Erythroblast (primary cell): ENCODE measurements around the gene PLCXD3.

Experiments
- GATA1 ChIP-seq: IDR thresholded peaks from 2 replicates; pipeline ENCODE4 v1.6.1; 2011; ENCODE audit warnings: low read depth, mild to moderate bottlenecking, control low read depth, low read length, moderate library complexity
- POLR2A ChIP-seq: IDR thresholded peaks from 2 replicates; pipeline ENCODE4 v1.6.1; 2011; ENCODE audit warnings: mild to moderate bottlenecking, low read length

DNA sequence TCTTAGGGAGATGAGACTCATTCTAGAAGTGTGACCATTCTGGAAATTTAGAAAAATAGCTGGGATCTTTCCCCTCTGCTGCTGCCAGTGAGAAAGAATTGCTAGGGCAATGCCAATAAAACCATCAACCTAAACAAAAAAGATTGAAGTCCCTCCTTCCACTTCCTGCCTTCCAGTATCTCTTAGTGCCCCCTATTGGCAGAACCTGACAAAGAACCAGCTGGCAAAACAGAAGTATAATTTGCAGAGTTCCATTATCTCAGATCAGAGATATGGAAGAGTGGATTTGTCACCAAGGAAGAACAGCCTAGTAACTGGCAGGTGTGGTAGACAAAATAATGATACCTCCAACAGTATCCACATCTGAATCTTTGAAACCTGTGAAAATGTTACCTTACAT is 13.8 kb upstream of the PLCXD3 start:
- no peak for TF ChIP-seq POLR2A
- no peak for TF ChIP-seq GATA1
